ELR (cell line): Measurements from ENCODE around the gene MAPKAP1.
A peak's percentile ranks its signal among the peaks of the same experiment; 100 is the strongest.

ENCODE experiments used
- DNase-seq: peaks from one replicate; pipeline ENCODE4 v3.0.0-alpha.2; 2015; ENCODE audit warnings: low read depth

The MAPKAP1 gene

GRCh38 chr9:125513668-125514413, 193.2 kb downstream of the MAPKAP1 start:
- peak; percentile 89 for DNase-seq

DNA sequence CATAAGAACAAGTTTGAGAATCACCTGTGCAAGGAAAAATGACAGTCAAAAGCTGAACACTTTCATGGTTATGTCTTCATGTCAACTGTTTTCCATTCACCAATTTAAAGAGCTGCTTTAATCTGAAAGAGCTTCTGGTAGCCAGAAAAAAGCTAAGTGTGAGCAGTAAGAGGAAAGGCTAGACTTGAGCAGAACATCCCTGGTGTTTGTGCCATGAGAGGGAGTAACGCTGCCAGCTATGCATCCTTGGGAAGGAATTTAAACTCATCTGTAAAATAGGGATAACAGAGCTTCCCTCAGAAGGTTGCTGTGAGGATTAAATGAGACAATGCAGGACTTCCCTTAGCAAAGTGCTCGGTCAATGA, 193.7 kb downstream of the MAPKAP1 start:
- no peak for DNase-seq

DNA sequence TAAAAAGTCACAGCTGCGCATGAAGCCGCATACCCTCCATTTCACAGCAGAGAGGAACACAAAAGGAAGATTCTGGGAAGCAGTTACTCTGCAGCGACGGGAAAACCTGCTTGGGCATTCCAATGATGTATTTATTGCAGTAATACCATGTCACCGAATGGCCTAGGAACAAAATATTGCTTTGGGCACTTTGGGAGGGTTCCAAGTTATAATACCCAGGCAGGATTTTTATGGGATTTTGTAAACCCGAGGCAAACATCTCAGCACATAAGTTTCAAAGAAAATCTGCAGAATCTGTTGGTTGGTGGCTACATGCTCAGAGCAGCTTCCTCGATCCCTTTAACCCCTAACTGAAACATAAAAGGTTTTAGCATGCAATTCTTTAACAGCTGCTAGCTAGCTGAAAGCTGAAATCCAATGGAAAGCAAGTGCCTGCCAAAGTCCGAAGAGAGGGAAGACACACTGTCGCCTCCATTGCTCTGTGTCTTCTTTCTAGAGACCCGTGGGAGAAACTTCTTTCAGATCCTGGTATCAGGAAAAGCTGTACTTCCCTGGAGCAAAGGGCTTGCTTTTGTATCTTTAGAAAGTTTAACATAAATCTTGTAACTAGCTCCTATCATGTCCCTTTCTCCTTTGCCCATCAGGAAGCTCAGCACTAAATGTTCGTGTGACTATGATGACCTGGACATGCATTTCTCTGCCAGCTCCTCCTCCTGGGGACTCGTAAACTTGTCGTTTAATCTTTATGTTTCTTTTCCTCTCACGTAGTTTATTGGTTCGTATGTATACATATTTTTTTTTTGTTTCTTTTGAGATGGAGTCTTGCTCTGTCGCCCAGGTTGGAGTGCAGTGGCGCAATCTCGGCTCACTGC, 195.0 kb downstream of the MAPKAP1 start:
- no peak for DNase-seq

DNA sequence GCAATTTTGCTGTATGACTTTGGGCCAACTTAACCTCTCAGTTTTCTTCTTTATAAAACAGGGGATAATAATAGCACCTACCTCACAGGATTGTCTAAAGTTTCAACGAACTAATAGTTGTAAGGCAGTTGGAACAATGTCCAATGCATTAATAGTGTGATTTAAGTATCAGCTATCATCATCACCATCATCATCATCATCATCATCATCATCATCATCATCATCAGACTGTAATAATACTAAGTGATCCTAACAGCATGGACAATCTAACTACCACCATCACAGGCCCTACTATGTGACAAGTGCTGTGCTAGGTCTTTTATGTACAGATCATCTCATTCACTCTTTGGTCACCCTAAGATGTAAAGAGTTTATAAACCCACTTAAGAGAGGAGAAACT, 196.0 kb downstream of the MAPKAP1 start:
- DNase-seq, result no peak

GRCh38 chr9:125509476-125509875, 197.5 kb downstream of the MAPKAP1 start:
- DNase-seq, result no peak

DNA sequence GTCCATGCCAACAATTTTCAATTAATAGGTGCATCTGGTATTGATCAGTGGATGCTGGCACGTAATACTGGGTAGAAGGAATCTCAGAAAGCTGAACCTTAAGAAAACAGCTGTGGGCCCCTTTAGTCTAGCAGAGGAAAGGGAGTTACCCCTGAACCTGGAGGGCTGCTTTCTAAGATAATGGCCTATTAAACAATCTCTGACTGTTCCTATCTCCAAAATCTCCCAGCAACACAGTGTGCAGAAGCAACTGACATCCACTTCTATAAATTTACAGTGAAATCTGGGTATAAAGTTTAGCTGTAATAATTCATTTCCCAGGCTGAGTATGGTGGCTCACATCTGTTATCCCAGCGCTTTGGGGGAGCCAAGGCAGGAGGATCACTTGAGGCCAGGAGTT, 198.8 kb downstream of the MAPKAP1 start:
- no peak for DNase-seq

GRCh38 chr9:125507226-125507625, 199.8 kb downstream of the MAPKAP1 start:
- no peak for DNase-seq

GRCh38 chr9:125505988-125506438, 201.0 kb downstream of the MAPKAP1 start:
- DNase-seq, result no peak

DNA sequence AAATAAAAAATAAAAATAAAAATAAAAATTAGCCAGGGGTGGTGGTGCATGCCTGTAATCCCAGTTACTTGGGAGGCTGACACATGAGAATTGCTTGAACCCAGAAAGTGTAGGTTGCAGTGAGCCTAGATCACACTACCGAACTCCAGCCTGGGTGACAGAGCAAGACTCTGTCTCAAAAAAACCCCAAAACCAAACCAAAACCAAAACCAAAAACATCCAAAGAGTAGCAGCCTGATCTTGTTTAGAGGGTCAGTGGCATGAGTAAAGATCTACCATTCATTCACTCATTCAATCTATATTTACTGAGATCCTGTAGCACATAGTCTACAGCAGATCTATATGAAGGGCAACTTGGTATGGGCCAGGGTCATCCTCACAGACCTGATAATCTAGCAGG, 202.4 kb downstream of the MAPKAP1 start:
- DNase-seq, result no peak

DNA sequence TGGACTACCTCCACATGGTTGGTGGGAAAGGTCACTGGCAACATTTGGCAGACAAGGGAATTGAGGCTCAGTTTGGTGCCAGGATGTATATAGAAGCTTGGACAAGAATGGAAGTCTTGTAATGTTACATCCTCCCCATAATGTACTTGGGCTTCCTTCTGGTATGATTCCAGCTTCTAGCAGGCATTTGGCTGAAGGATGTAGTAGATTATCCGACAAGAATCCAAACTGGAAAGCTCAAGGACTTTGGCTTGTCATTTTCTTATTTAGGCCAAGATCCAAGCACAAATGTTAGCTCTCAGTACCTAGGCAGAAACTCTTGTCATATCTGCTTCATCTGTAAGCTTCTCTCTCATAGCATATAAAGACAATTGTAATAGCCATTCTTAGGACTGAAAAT, 209.1 kb downstream of the MAPKAP1 start:
- DNase-seq, result no peak

DNA sequence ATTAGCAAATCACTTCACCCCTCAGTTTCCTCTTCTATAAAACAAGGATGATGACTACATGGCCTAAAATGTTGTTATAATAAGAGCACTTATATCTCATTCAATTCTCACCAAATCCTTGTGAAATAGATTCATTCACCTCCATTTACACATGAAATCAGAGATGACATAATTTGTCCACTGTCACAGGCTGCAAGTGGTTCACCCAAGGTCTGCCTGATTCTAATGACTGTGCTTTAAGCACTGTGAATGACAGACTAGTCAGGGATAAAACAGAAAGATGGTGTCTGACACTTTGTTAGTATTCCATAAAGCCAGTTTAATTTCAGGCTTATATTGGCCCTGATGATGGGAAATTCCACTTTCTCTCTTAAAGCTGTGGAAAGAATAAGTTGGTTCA, 209.5 kb downstream of the MAPKAP1 start:
- DNase-seq, result no peak

GRCh38 chr9:125496313-125496834, 210.6 kb downstream of the MAPKAP1 start:
- no peak for DNase-seq

- DNase-seq, result peak; percentile 90
Observed at GRCh38 chr9:125495172-125496119, 211.6 kb downstream of the MAPKAP1 start.

- peak; percentile 81 for DNase-seq
Observed at GRCh38 chr9:125494653-125494915, 212.4 kb downstream of the MAPKAP1 start.

GRCh38 chr9:125493881-125494652, 212.9 kb downstream of the MAPKAP1 start:
- DNase-seq, result peak; percentile 52

GRCh38 chr9:125493384-125493783, 213.6 kb downstream of the MAPKAP1 start:
- DNase-seq, result no peak

DNA sequence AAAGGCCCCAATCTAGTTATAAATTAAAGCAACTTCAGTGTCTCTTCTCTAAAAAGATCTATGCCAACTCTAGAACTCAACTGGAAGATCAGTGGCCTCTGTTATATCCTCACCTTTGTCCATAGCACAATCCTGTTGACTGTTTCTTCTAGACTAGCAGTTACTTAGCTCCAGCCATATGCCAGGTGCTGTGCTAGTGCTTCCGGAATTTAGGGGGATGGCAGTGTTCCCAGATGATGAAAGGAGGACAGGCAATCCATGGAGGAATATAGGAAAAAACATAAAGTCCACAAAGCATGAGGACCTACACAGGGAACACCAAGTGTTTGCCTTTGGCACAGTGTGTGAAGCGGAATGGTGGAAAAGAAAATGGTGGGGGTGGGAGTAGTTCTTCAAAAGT, 214.3 kb downstream of the MAPKAP1 start:
- DNase-seq, result no peak

GRCh38 chr9:125487842-125488241, 219.2 kb downstream of the MAPKAP1 start:
- DNase-seq, result no peak

GRCh38 chr9:125486576-125486975, 220.4 kb downstream of the MAPKAP1 start:
- DNase-seq, result no peak

DNA sequence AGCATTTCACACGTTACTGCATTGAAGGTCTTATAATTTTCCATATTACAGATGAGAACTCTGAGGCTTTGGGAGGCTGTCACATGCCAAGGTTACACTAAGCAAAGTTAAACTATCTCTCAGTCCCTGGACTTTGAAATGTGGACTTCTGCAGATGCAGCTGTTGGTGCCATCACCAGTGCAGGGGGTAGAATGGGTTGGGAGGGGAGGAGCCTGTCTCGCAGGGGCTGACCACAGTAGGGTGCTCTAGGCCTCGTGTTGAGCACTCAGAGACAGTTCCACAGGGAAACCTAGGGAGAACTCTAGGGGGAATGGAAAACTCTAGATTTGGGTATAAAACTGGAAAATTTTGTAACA, 220.9 kb downstream of the MAPKAP1 start:
- DNase-seq, result no peak

DNA sequence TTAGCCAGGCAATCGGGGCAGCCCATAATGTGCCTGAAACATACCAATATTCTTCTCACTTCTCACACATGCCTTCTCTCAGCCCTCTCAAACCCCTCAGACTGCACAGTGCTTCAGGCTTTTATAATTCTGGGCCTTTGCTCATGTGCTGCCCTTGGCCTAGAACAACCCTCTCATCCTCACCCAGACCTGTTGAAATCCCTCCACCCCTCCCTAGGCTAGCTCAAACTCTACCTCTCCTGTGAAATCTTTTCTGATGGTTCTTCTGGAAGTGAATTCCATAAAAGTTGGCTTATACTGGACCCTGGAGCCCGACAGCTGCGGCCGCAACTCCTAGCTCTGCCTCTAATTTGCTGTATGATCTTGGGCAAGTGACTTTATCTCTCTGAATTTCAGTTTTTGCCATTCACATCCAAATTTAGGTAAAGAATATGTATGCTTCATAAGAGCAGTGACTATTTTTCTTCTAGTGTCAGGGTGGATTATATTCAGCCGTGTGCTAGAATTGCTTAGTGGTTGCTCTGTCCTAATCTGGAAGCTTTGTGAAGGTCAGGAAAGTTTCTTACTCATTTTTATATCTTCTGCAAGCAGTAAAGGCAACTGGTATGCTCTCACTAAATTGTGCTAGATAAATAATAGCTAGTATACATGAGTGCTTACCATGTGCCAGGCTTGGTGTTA, 221.4 kb downstream of the MAPKAP1 start:
- DNase-seq, result no peak
